ENCODE results near the gene TSPEAR.
"Not testable (repeated sequence)": the region's sequence is repeated elsewhere in the genome, so short reads cannot be mapped to it uniquely, and the experiment has no call there.

TSPEAR gene

DNA sequence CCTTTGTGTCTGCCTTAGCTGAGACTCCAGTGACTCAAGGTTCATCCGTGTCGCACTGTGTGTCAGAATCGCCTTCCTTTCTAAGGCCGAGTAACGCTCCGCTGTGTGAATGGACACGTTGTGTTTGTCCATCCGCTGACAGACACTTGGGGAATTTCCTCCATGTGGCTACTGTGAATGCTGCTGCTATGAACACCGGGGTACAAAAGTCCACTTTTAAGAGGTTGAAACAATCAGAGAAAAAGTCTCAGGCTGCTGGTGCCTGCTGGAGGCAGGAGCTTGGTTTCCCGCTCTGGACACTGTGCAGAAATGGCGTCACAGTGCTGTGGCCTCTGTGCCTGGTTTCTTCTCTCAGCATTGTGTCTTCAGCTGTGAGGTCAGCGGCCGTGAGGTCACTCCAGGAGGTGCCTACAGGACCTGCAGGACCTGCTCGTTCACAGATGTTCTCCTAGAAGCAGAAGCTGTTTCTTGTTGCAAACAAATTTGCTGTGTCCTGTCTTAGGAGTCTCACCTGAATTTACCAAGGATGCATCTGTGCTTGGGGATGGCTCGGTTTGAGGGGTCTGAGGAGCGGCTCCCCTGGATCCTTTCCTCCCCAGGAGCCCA, 205.6 kb downstream of the TSPEAR start:
- TF ChIP-seq, protein P1, sequence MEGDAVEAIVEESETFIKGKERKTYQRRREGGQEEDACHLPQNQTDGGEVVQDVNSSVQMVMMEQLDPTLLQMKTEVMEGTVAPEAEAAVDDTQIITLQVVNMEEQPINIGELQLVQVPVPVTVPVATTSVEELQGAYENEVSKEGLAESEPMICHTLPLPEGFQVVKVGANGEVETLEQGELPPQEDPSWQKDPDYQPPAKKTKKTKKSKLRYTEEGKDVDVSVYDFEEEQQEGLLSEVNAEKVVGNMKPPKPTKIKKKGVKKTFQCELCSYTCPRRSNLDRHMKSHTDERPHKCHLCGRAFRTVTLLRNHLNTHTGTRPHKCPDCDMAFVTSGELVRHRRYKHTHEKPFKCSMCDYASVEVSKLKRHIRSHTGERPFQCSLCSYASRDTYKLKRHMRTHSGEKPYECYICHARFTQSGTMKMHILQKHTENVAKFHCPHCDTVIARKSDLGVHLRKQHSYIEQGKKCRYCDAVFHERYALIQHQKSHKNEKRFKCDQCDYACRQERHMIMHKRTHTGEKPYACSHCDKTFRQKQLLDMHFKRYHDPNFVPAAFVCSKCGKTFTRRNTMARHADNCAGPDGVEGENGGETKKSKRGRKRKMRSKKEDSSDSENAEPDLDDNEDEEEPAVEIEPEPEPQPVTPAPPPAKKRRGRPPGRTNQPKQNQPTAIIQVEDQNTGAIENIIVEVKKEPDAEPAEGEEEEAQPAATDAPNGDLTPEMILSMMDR (IDR thresholded peaks at IDR 0.05; ENCODE audit: insufficient read depth, low read length, poor library complexity, severe bottlenecking): no peak
- Histone ChIP-seq H3K4me3 (replicated peaks; ENCODE audit: low read depth, low read length) (no peak overlapping the region), H3K27me3 (replicated peaks; ENCODE audit: control insufficient read depth, insufficient read depth, low read length) (no peaks in the 10 kb centered on the region), H3K36me3 (ENCODE audit: control insufficient read depth, insufficient read depth, low read length) (no peaks in the 10 kb centered on the region)
- DNase-seq (ENCODE audit: extremely low read depth, insufficient read length): no peak

DNA sequence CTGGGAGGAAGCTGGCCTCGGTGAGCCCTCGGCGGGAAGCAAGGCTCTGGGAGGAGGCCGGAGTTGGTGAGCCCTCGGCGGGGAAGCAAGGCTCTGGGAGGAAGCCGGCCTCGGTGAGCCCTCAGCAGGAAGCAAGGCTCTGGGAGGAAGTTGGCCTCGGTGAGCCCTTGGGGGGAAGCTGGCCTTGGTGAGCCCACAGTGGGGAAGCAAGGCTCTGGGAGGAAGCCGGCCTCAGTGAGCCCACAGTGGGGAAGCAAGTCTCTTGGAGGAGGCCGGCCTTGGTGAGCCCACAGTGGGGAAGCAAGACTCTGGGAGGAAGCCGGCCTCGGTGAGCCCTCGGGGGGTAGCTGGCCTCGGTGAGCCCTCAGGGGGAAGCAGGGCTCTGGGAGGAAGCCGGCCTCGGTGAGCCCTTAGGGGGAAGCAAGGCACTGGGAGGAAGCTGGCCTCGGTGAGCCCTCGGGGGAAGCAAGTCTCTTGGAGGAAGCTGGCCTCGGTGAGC, 207.4 kb downstream of the TSPEAR start:
- Histone ChIP-seq H3K27me3 (replicated peaks; ENCODE audit: control insufficient read depth, insufficient read depth, low read length) (no peaks in the 10 kb centered on the region), H3K36me3 (ENCODE audit: control insufficient read depth, insufficient read depth, low read length) (no peaks in the 10 kb centered on the region), H3K4me3 (replicated peaks; ENCODE audit: low read depth, low read length) (no peak overlapping the region)
- TF ChIP-seq, protein P1 (IDR thresholded peaks at IDR 0.05; ENCODE audit: insufficient read depth, low read length, poor library complexity, severe bottlenecking): no peak
- DNase-seq (ENCODE audit: extremely low read depth, insufficient read length): no peak

DNA sequence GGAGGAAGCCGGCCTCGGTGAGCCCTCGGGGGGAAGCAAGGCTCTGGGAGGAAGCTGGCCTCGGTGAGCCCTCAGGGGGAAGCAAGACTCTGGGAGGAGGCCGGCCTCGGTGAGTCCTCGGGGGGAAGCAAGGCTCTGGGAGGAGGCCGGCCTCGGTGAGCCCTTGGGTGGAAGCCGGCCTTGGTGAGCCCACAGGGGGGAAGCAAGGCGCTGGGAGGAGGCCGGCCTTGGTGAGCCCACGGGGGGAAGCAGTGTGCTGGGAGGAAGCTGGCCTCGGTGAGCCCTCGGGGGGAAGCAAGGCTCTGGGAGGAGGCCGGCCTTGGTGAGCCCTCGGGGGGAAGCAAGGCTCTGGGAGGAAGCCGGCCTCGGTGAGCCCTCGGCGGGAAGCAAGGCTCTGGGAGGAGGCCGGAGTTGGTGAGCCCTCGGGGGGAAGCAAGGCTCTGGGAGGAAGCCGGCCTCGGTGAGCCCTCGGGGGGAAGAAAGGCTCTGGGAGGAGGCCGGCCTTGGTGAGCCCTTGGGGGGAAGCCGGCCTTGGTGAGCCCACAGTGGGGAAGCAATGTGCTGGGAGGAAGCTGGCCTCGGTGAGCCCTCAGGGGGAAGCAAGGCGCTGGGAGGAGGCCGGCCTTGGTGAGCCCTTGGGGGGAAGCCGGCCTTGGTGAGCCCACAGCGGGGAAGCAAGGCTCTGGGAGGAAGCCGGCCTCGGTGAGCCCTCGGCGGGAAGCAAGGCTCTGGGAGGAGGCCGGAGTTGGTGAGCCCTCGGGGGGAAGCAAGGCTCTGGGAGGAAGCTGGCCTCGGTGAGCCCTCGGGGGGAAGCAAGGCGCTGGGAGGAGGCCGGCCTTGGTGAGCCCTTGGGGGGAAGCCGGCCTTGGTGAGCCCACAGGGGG, 208.1 kb downstream of the TSPEAR start:
- H3K4me3 ChIP-seq (replicated peaks; ENCODE audit: low read depth, low read length); H3K36me3 ChIP-seq (ENCODE audit: control insufficient read depth, insufficient read depth, low read length); H3K27me3 ChIP-seq (replicated peaks; ENCODE audit: control insufficient read depth, insufficient read depth, low read length); DNase-seq (ENCODE audit: extremely low read depth, insufficient read length): not testable (repeated sequence)

DNA sequence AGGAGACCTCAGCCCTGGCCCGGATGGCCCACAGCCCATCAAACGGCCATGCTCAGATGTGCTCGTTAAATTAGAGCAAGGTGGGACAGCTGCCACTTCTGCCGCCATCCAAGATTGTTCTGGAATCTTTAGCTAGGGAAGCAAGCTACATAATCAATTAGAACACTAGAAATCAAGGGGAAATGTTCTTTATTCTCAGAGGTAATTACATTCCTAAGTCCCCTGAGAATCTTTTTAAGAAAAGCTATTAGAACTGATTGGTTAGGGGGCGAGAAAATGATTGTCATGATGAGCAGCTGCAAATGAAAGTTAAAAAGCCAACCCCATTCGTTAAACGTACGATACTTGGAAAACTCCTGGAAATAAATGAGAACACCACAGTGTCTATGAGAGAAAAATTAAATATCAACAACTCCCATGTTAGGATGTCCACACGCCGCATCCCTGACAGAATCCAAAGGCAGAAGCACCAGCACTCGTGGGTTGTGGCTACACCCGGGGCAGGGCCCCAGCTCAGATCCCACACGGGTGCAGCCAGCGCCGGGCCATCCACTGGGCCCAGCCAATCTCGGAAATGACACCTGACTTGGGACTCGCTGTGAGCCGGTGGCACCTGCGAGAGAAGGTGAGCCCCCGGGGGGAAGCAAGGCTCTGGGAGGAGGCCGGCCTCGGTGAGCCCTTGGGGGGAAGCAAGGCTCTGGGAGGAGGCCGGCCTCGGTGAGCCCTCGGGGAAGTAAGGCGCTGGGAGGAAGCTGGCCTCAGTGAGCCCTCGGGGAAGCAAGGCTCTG, 209.0 kb downstream of the TSPEAR start:
- no peaks in the 10 kb centered on the region; the same call in 1 of the 2 replicates for H3K27me3 ChIP-seq (replicated peaks; ENCODE audit: control insufficient read depth, insufficient read depth, low read length)
- no peak for DNase-seq (ENCODE audit: extremely low read depth, insufficient read length)
- H3K4me3 ChIP-seq (replicated peaks; ENCODE audit: low read depth, low read length): no peak overlapping the region
- TF ChIP-seq, protein P1 (IDR thresholded peaks at IDR 0.05; ENCODE audit: insufficient read depth, low read length, poor library complexity, severe bottlenecking): no peak
- H3K36me3 ChIP-seq (ENCODE audit: control insufficient read depth, insufficient read depth, low read length): no peaks in the 10 kb centered on the region

DNA sequence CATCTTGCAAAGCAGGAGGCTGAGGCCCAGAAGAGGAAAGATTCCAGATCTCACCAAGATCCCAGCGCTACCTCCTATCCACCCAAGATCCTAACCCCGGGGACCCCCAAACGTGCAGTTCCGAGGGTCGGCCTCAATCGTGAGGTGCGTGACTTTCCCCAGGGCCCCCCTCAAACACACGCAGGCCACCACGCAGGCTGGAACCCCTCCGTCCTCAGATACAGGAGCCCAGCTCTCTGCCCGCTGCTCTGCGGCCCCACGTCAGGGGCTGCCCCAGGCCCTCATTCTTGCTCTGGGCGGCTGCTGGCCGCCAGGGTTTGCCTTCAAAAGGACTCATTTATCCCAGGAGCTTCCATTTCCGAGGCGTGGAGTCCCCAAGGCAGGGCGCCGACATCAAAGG, 211.3 kb downstream of the TSPEAR start:
- DNase-seq (ENCODE audit: extremely low read depth, insufficient read length): no peak
- TF ChIP-seq, protein P1 (IDR thresholded peaks at IDR 0.05; ENCODE audit: insufficient read depth, low read length, poor library complexity, severe bottlenecking): no peak
- no peaks in the 10 kb centered on the region for H3K36me3 ChIP-seq (ENCODE audit: control insufficient read depth, insufficient read depth, low read length)
- no peak overlapping the region for H3K4me3 ChIP-seq (replicated peaks; ENCODE audit: low read depth, low read length)
- no peaks in the 10 kb centered on the region; the same call in 1 of the 2 replicates for H3K27me3 ChIP-seq (replicated peaks; ENCODE audit: control insufficient read depth, insufficient read depth, low read length)

All from GM06990 (cell line).